K562 (cell line): Measurements from ENCODE around the gene MMGT1. TPM values are rescaled to one million over a fixed set of nuclear protein-coding genes. Genes with fewer than 3 reads are reported as not detected.

Experiments
- BHLHE40 ChIP-seq: IDR thresholded peaks from 2 replicates; pipeline ENCODE4 v1.6.1; 2011; ENCODE audit warnings: low read length, improper control_type of control experiment
- JUND ChIP-seq, 2 experiments: IDR thresholded peaks; 2 replicates in 1 of 2; 3 replicates in 1 of 2; pipeline ENCODE4 v1.6.1; 2011; ENCODE audit warnings: borderline replicate concordance in 2 of 2, low read depth in 2 of 2, low read length in 2 of 2, improper control_type of control experiment in 1 of 2, missing biosample characterization in 1 of 2, missing genetic modification characterization in 1 of 2, missing genetic modification reagents in 1 of 2
- LARP7 ChIP-seq: fragments of 450-650 bp; IDR thresholded peaks from 2 replicates; pipeline ENCODE4 v1.6.1; 2016
- MCM3 ChIP-seq: fragments of 450-650 bp; IDR thresholded peaks from 2 replicates; pipeline ENCODE4 v1.6.1; 2016
- MTA1 ChIP-seq: fragments of 450-650 bp; IDR thresholded peaks from 2 replicates; pipeline ENCODE4 v1.6.1; 2017; ENCODE audit warnings: borderline replicate concordance
- RAD51 ChIP-seq: fragments of 450-650 bp; IDR thresholded peaks from 2 replicates; pipeline ENCODE4 v1.7.1; 2016; ENCODE audit warnings: low read depth, mild to moderate bottlenecking, borderline replicate concordance
- RBFOX2 ChIP-seq: fragments of 200-400 bp; formaldehyde crosslinking; IDR thresholded peaks from 2 replicates; pipeline ENCODE4 v1.6.1; 2017; ENCODE audit warnings: low read depth, mild to moderate bottlenecking, low read length, moderate library complexity
- RUNX1 ChIP-seq: sonication (generic); IDR thresholded peaks from 2 replicates; pipeline ENCODE4 v1.6.1; 2016; ENCODE audit warnings: antibody characterized with exemption, low read depth
- SIN3B ChIP-seq: fragments of 450-650 bp; IDR thresholded peaks from 2 replicates; pipeline ENCODE4 v1.6.1; 2017; ENCODE audit warnings: low read depth, mild to moderate bottlenecking, moderate library complexity
- SMARCE1 ChIP-seq: fragments of 450-650 bp; IDR thresholded peaks from 2 replicates; pipeline ENCODE4 v1.7.1; 2016; ENCODE audit warnings: mild to moderate bottlenecking
- SOX6 ChIP-seq: fragments of 450-650 bp; IDR thresholded peaks from 2 replicates; pipeline ENCODE4 v1.6.1; 2014; ENCODE audit warnings: mild to moderate bottlenecking
- TAF7 ChIP-seq: fragments of 450-650 bp; IDR thresholded peaks from 2 replicates; pipeline ENCODE4 v1.6.1; 2016; ENCODE audit warnings: missing genetic modification characterization, missing compliant biosample characterization
- TBL1XR1 ChIP-seq, 2 experiments: IDR thresholded peaks; 2 replicates each; pipeline ENCODE4 v1.6.1; 2012; ENCODE audit warnings: improper control_type of control experiment in 2 of 2, low read length in 2 of 2, mild to moderate bottlenecking in 1 of 2
- TSC22D4 ChIP-seq: fragments of 450-650 bp; IDR thresholded peaks from 2 replicates; pipeline ENCODE4 v1.6.1; 2016; ENCODE audit warnings: missing genetic modification characterization, missing biosample characterization, control low read depth
- ZNF717 ChIP-seq: fragments of 250-450 bp; sonication (Bioruptor Pico); IDR thresholded peaks from 2 replicates; pipeline ENCODE4 v1.5.0; 2021
- ZNF75A ChIP-seq: fragments of 450-650 bp; formaldehyde crosslinking; IDR thresholded peaks from 2 replicates; pipeline ENCODE4 v1.4.0; 2020; ENCODE audit warnings: mild to moderate bottlenecking
- polyA plus RNA-seq, 8 experiments: library from polyadenylated mRNA; depleted of rRNA in 4 of 8; stranded (reverse) in 5 of 8; unstranded in 3 of 8; fragments of >200 nt; fragmentation: Nextera tagmentation in 2 of 8; fragmentation: Illumina TruSeq in 1 of 8; extraction: Ambion mirVana in 2 of 8; extraction: Trizol in 1 of 8; gene quantifications; 2 replicates each; pipeline versions ENCODE4 v1.2.1 to v1.2.3, GENCODE V29; 2011 to 2014; ENCODE audit warnings: inconsistent platforms in 1 of 8, missing spikeins in 1 of 8
- total RNA-seq, 7 experiments: library from RNA; depleted of rRNA in 6 of 7; stranded (reverse); fragments of >200 nt in 6 of 7; fragmentation: Illumina TruSeq in 2 of 7; extraction: Trizol in 2 of 7; gene quantifications; 2 replicates each; pipeline versions ENCODE4 v1.2.1 to v1.2.3, GENCODE V29; 2011 to 2021; ENCODE audit warnings: low replicate concordance in 1 of 7
- TF ChIP-seq, protein P1 (sequence below): fragments of 250-450 bp; sonication (Bioruptor Pico); IDR thresholded peaks from 2 replicates; pipeline ENCODE4 v1.8.0; 2022; ENCODE audit warnings: moderate library complexity, mild to moderate bottlenecking, inconsistent platforms
- TF ChIP-seq, protein P2 (sequence below), 2 experiments: IDR thresholded peaks; 2 replicates each; pipeline ENCODE4 v1.6.1; 2012; ENCODE audit warnings: improper control_type of control experiment in 2 of 2, low read depth in 2 of 2, low read length in 2 of 2, borderline replicate concordance in 1 of 2
- TF ChIP-seq, protein P3 (sequence below): fragments of 200-800 bp; sonication (Bioruptor generic); IDR thresholded peaks from 2 replicates; pipeline ENCODE4 v1.6.1; 2017; ENCODE audit warnings: missing genetic modification characterization, missing compliant biosample characterization
- TF ChIP-seq, protein P4 (sequence below): IDR thresholded peaks from 2 replicates; pipeline ENCODE4 v1.6.1; 2011; ENCODE audit not compliant: insufficient read length; ENCODE audit errors: extremely low read depth

Gene MMGT1
- total and polyA plus RNA-seq, 9 of the 15 experiments (the other 6 are each of a cell fraction or from before 2014, with no cell fraction given), result 11.3 to 25.4 (median 22.5) TPM

DNA sequence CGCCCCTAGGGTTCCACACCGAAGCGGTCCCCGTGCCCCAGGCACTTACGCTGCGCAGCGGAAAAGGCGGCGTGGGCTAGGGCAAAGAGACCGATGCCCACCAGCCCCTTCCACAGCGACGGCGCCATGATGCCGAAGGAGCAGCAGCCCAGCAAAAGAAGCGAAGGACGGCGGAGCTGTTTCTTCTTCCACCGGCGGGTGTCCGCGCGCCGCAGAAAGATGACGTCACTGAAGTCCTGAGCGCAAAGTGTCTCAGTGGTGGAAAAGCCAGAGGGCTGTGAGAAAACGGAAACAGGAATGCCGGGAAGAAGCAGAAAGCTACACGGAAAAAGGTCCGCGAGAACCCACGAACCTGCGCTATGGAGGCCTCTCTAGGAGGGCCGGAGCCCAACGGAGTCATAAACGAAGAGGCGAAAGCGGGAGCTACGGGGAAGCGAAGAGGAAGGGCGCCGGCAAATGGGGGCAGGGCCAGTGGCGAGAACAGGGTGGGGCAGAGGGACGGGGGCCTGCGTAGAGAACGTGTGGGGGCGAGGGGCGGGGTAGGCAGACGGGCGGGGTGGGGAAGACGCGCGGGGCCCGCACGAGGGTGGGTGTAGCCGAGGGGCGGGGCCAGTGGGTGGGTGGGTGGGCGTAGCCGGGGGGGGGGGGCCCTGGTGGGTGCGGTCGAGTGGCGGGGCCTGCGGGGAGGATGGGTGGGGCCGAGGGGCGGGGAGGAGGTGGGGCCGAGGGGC lies at the start of gene MMGT1 (continued):
- TF ChIP-seq RBFOX2 (peak; percentile 81), TSC22D4 (tag) (no peak), LARP7 (0 out of 2 replicates have a peak, but pooled peaks have one; percentile 14), SMARCE1 (peak; percentile 44; the same call in 1 of the 2 replicates), TBL1XR1 (IDR thresholded peaks at IDR 0.05; ENCODE audit: low read length in 2 of 2) (no peak), RAD51 (no peak), SOX6 (peak; percentile 21; the same call in 1 of the 2 replicates), MTA1 (peak; percentile 97), JUND (IDR thresholded peaks at IDR 0.05; ENCODE audit: borderline replicate concordance, low read depth, low read length) (peak; percentile 94), JUND (tag; IDR thresholded peaks at IDR 0.05; ENCODE audit: borderline replicate concordance, low read depth, low read length) (peak; percentile 84; the same call in 2 of the 3 replicates), BHLHE40 (no peak; the same call in 1 of the 2 replicates), ZNF75A (no peak), RUNX1 (no peak), ZNF717 (CRISPR knock-in tag) (no peak), MCM3 (no peak), TAF7 (tag) (peak; percentile 38; the same call in 1 of the 2 replicates), SIN3B (peak; percentile 88)
- TF ChIP-seq, protein P1, sequence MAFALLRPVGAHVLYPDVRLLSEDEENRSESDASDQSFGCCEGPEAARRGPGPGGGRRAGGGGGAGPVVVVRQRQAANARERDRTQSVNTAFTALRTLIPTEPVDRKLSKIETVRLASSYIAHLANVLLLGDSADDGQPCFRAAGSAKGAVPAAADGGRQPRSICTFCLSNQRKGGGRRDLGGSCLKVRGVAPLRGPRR, result no peak
- TF ChIP-seq, protein P2, sequence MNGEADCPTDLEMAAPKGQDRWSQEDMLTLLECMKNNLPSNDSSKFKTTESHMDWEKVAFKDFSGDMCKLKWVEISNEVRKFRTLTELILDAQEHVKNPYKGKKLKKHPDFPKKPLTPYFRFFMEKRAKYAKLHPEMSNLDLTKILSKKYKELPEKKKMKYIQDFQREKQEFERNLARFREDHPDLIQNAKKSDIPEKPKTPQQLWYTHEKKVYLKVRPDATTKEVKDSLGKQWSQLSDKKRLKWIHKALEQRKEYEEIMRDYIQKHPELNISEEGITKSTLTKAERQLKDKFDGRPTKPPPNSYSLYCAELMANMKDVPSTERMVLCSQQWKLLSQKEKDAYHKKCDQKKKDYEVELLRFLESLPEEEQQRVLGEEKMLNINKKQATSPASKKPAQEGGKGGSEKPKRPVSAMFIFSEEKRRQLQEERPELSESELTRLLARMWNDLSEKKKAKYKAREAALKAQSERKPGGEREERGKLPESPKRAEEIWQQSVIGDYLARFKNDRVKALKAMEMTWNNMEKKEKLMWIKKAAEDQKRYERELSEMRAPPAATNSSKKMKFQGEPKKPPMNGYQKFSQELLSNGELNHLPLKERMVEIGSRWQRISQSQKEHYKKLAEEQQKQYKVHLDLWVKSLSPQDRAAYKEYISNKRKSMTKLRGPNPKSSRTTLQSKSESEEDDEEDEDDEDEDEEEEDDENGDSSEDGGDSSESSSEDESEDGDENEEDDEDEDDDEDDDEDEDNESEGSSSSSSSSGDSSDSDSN (IDR thresholded peaks at IDR 0.05; ENCODE audit: borderline replicate concordance in 1 of 2, low read depth in 2 of 2, low read length in 2 of 2), result 0 out of 4 replicates have a peak, but pooled peaks of 1 of the 2 experiments have one; percentile 63
- TF ChIP-seq, protein P3, sequence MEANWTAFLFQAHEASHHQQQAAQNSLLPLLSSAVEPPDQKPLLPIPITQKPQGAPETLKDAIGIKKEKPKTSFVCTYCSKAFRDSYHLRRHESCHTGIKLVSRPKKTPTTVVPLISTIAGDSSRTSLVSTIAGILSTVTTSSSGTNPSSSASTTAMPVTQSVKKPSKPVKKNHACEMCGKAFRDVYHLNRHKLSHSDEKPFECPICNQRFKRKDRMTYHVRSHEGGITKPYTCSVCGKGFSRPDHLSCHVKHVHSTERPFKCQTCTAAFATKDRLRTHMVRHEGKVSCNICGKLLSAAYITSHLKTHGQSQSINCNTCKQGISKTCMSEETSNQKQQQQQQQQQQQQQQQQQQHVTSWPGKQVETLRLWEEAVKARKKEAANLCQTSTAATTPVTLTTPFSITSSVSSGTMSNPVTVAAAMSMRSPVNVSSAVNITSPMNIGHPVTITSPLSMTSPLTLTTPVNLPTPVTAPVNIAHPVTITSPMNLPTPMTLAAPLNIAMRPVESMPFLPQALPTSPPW (CRISPR knock-in tag), result peak; percentile 85
- TF ChIP-seq, protein P4, sequence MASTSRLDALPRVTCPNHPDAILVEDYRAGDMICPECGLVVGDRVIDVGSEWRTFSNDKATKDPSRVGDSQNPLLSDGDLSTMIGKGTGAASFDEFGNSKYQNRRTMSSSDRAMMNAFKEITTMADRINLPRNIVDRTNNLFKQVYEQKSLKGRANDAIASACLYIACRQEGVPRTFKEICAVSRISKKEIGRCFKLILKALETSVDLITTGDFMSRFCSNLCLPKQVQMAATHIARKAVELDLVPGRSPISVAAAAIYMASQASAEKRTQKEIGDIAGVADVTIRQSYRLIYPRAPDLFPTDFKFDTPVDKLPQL, result no peak
